ENCODE data around the gene SGTB. TPM values are rescaled to one million over a fixed set of nuclear protein-coding genes. Genes with fewer than 3 reads are reported as not detected.

The SGTB gene
- total RNA-seq, 3 donors from 2014 or later: 1.9 to 8.8 (median 5.8) TPM

GRCh38 chr5:65758546-65759144, 36.7 kb upstream of the SGTB start:
- TF ChIP-seq CTCF (IDR thresholded peaks at IDR 0.05): no peak
- ATAC-seq: no peak
- intact Hi-C loops (cut with DNase I, micrococcal nuclease): no loop called here
- DNase-seq: no peak
- no peak overlapping the region for H3K4me3 ChIP-seq
- no peaks in the 10 kb centered on the region for H3K36me3 ChIP-seq (ENCODE audit: low read depth)
- no peaks in the 10 kb centered on the region for H3K4me1 ChIP-seq (ENCODE audit: low read depth)
- no peaks in the 10 kb centered on the region for H3K9me3 ChIP-seq

- no peaks in the 10 kb centered on the region for H3K9me3 ChIP-seq
- H3K4me1 ChIP-seq (ENCODE audit: low read depth): no peaks in the 10 kb centered on the region
- H3K4me3 ChIP-seq: no peak overlapping the region
- H3K36me3 ChIP-seq (ENCODE audit: low read depth): no peaks in the 10 kb centered on the region
- DNase-seq: no peak
- no peak for TF ChIP-seq CTCF (IDR thresholded peaks at IDR 0.05)
- ATAC-seq: no peak
- intact Hi-C loops (cut with DNase I, micrococcal nuclease): no loop called here
Observed at GRCh38 chr5:65753189-65753588, 31.3 kb upstream of the SGTB start.

DNA sequence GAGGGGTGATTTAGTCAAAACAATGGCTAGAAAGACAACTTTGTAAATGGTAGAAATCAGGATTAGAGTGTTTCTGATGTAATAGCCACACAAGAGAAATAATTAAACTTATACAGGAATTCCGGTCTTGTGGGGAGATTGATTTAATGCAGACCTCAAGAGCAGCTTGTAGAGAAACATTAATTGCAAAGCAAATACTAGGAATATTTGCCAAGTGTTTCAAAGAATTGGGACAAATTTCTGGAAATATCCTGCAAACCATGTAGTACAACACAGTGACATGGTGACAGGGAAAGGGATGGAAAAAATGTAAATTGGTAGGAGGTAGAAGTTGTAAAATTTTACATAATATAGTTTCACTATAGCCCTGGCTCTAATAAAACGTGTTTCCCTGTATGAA, 29.0 kb upstream of the SGTB start:
- no peaks in the 10 kb centered on the region for H3K4me1 ChIP-seq (ENCODE audit: low read depth)
- ATAC-seq (no peak), DNase-seq (no peak)
- no peaks in the 10 kb centered on the region for H3K9me3 ChIP-seq
- no peak overlapping the region for H3K4me3 ChIP-seq
- intact Hi-C loops (cut with DNase I, micrococcal nuclease): no loop called here
- H3K36me3 ChIP-seq (ENCODE audit: low read depth): no peaks in the 10 kb centered on the region
- TF ChIP-seq CTCF (IDR thresholded peaks at IDR 0.05): no peak

DNA sequence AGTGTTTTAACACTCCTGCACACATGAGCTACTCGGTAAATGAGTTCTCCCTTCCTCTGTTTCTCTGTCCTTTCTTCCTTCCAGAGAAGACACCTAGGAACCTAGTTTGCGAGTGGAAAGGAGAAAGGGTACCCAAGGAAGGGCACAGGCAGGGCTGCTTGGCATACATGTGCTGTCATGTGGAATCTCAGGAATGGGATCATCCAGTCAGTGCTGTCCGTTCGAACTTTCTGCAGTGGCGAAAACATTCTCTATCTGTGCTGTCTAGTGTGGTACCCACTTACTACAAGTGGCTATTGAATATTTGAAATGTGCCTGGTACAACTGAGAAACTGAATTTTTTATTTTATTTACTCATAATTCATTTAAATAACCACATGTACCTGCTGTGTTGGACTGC, 28.0 kb upstream of the SGTB start:
- ATAC-seq: no peak
- no peaks in the 10 kb centered on the region for H3K4me1 ChIP-seq (ENCODE audit: low read depth)
- H3K4me3 ChIP-seq: no peak overlapping the region
- no peak for DNase-seq
- H3K9me3 ChIP-seq: no peaks in the 10 kb centered on the region
- TF ChIP-seq CTCF (IDR thresholded peaks at IDR 0.05): no peak
- H3K36me3 ChIP-seq (ENCODE audit: low read depth): no peaks in the 10 kb centered on the region
- intact Hi-C loops (cut with DNase I, micrococcal nuclease): no loop called here

DNA sequence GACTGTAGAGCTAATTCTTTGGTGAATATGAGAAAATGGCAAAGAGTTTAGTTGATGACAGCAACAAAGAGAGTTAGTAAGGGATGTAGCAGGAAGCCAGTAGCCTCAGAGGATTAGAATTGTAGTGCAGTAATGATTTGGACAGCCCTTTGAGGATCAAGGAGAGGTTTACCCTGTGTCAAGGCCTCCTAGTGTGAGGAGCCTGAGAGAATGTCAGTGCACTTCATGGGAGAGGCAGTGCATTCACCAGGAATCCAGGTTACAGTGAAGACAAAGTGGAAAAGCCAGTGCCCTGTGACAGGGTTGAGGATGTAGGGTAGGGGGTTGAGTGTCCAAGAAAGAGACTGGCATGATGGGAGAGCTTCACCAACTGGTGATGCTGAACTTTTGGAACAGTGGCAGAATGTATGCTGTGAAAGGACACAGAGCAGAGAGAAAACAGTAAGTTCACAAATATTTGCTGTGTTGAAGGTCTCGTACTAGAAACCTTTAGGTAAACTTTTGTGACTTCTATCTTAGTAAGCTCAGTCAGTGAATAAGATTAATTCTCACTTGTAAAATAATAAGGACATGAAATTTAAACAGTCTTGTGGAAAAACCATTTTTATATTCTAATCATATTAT, 27.4 kb upstream of the SGTB start:
- H3K4me1 ChIP-seq (ENCODE audit: low read depth): no peaks in the 10 kb centered on the region
- no peak overlapping the region for H3K4me3 ChIP-seq
- no peaks in the 10 kb centered on the region for H3K9me3 ChIP-seq
- intact Hi-C loops (cut with DNase I, micrococcal nuclease): no loop called here
- no peaks in the 10 kb centered on the region for H3K36me3 ChIP-seq (ENCODE audit: low read depth)
- no peak for DNase-seq
- no peak for TF ChIP-seq CTCF (IDR thresholded peaks at IDR 0.05)
- ATAC-seq: no peak

Data from mucosa of descending colon (tissue), 3 donors.